Right forelimb (tissue), 1 donor: ENCODE data around the gene HOXA5.

Experiments used
- DNase-seq: peaks from one replicate; pipeline ENCODE4 v3.0.0-alpha.2; 2018

Gene HOXA5

GRCh38 chr7:27170426-27171324 lies 27.2 kb upstream of the HOXA5 start:
- DNase-seq, result no peak

DNA sequence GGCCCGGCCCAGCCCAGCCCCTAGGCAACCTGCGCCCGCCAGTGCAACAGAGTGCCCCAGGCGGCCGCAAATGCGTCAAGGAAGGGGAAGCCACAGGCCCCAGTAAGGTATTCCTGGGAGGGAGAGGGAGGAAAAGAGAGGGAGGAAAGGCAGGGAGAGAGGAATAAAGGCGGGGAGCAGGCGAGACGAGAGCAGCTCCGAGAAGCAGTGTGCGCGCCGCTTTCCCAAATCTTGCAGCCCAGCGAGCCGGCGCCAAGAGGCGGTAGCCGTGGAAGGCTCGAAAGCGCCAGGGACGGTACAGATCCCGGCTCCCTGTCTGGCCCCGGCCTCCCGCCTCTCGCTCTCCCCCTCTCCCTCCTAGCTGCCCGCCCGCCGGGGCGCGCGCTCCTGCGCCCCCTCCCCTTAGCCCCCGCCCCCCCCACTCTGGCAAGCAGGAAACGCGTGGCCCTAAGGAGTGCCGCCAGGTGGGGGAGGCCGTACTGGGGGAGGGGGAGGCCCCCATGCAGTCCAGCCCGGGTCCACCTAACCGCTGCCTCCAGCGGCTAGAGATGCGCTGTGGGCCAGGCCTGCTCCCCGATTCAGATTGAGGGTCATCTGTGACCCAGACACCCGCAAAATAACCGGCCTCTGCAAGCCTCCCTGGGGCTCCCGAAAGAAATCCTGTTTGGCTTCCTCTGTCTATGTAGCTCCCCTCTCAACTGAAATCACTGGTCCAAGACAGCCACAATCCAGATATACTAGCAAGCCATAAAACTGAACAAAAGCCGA lies 26.4 kb upstream of the HOXA5 start:
- DNase-seq, result peak; percentile 84

GRCh38 chr7:27168265-27168947 lies 24.9 kb upstream of the HOXA5 start:
- DNase-seq, result peak; percentile 87

DNA sequence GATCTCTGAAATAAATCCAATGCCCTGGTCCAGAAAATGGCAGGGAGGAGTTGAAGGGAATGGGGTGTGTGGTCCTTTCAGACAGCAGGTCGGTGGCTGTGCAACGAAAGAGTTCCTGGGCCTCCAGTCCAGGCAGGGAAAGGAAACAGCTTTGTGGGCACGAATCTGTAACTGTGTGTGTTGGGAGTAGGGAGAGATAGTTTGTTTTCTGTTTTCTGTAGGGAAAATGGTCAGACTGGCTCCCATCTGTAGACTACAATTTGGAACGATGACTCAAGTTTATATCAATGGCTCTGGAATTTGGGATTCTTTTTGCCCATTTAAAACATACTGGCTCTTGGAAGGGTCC lies 24.4 kb upstream of the HOXA5 start:
- no peak for DNase-seq

DNA sequence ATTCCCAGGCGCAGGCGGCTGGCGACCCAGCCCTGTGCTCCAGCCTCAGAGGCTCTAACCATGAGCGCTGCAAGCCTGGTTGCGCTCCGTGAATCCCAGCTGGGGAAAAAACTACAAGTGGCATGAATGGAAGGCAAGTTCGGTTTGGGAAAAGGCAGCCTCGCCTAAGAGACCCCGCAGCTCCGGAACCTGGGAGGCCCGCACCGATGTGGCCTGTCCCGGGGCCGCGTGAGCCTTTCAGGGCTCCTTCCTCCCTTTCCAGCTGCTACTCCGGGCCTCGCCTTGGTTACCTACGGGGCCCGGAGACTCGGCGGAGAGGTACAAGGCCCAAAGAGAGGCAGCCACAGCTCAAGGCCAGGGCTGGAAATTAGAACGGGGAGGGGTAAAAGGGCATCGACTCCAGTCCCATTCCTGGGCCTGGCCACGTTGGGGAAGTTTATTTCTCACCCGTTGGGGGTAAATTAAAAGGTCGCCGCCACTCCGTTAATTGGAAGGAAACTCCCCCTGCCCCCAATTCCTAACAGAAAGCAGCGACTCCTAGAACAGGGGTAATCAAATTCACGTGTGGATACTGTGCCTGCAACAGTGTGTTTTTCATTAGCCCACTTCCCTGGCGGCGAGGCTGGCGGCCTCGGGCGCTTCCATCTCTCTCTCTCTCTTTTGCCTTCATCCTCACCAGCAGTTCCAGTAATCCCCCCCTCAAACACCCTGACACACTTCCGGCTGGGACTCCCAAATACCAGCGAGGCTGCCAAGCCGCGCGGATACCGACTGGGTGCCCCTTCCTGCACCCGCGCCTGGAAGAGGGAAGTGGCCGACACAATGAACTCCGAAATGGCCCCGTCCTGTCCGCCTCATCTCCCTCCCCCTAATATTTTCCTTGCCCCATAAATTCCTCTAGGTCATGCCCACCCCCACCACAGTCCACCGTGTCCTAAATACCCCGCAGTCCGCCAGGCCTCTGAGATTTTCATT lies 23.3 kb upstream of the HOXA5 start:
- peak; percentile 79 for DNase-seq

GRCh38 chr7:27165996-27166530 lies 22.6 kb upstream of the HOXA5 start:
- DNase-seq, result peak; percentile 71

GRCh38 chr7:27165089-27165995 lies 21.9 kb upstream of the HOXA5 start, which contains the start of gene HOXA9:
Gene HOXA9 (minus strand): TSS chr7:27165537. CDS start chr7:27165457, 80 bp downstream.
- DNase-seq, result peak; percentile 90

DNA sequence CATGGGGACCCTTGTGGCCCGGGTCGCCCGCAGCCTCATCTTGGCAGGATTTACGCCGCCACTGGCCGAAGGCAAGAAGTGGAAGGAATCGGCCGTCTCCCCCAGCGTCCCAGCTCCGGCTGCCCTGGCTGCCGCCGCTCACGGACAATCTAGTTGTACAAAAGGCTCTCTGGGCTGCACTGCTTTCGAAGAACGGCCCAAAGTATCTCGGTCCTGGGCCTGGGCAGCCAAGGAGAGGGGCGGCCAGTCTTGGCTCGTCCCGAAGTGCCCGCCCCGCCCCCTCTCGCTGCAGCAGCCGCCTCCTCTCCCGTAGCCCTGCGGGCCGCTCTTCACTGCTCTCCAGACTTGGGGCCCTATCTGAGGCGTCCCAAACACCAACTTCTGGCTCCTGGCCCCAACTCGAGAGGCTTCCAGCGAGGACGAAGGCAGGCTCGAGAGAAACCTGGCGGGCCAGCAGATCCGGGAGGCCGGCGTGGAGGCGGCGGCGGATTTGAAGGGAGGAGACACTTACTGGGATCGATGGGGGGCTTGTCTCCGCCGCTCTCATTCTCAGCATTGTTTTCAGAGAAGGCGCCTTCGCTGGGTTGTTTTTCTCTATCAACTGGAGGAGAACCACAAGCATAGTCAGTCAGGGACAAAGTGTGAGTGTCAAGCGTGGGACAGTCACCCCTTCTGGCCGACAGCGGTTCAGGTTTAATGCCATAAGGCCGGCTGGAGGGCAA lies 21.0 kb upstream of the HOXA5 start:
- peak; percentile 78 for DNase-seq

- DNase-seq, result no peak
Observed at GRCh38 chr7:27164045-27164366, 20.5 kb upstream of the HOXA5 start.

DNA sequence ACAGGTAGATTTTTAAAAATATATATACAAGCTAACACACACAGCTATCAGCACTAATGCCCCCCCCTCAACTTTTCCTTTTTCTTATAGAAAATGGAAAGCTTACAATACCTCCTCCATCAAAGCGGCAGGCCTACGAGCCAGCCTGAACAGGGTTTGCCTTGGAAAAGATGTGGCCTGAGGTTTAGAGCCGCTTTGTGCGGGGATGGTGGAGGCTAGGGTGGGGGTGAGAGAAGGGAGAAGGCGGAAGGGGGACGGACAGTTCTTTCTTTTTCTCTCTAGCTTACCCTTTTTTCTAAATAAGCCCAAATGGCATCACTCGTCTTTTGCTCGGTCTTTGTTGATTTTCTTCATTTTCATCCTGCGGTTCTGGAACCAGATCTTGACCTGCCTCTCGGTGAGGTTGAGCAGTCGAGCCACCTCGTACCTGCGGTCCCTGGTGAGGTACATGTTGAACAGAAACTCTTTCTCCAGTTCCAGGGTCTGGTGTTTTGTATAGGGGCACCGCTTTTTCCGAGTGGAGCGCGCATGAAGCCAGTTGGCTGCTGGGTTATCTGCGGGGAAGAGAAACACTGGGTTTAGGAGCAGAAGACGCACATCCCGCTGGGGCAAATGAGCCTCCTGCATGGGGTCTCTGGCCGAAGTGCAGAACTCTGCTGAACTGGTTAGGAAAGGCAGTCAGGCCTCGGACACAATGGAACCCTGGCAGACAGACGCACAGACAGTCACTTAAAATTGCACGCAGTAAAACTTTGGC lies 20.0 kb upstream of the HOXA5 start:
- no peak for DNase-seq

DNA sequence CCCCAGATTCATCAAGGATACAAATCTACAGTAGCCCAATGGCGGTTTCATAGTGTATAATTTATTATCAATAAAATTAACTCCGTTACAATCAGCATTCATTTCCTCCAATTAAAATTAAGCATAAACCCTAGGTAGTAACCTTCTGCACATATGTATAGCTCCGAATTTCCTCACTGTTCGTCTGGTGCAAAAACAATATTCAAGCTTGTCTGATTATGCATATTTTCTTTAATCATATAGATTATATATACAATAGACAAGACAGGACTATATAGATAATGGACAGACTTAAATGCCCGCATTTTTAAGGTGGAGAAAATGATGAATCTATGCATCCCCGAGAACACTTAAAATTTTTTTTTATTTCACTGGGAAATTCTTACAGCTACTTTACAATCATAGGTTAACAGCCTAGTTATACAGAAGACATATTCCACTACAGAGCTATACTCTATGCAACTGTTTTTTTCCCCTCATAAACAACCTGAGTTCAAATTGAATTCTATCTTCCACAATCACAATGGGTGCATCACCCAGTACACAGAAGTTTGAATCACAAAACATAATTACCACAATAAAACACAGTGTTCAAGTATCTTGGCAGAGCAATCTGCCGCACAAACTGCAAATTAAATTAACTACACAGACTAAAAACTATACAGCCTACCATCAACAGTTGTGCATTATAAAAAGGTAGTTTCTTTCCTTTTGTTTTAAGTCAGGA lies 19.2 kb upstream of the HOXA5 start:
- DNase-seq, result no peak

GRCh38 chr7:27161721-27162560 lies 18.5 kb upstream of the HOXA5 start:
- peak; percentile 76 for DNase-seq

DNA sequence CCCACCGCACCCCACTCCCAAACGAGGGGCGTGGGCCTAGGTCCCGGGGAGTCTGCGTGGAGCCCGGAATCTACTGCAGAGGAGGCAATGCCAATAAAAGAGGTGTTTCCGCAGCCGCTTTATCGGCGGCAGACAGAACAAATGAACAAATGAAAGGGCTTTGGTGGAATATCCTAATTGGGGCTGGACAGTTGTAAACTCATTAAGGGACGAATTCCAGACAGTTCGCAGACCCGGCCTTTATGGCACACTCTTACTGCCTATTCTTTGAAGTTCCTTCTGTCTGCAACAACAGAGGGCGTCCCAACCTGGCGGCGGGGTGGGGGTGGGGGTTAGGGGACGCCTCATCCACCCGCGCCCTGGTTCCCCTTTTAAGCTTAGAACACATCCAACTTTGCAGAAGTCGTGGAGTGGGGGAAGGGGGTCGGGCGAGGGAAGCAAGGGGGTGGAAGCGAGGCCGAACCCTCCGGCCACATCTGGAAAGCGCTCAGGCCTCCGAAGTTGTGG lies 17.8 kb upstream of the HOXA5 start:
- peak; percentile 80 for DNase-seq

DNA sequence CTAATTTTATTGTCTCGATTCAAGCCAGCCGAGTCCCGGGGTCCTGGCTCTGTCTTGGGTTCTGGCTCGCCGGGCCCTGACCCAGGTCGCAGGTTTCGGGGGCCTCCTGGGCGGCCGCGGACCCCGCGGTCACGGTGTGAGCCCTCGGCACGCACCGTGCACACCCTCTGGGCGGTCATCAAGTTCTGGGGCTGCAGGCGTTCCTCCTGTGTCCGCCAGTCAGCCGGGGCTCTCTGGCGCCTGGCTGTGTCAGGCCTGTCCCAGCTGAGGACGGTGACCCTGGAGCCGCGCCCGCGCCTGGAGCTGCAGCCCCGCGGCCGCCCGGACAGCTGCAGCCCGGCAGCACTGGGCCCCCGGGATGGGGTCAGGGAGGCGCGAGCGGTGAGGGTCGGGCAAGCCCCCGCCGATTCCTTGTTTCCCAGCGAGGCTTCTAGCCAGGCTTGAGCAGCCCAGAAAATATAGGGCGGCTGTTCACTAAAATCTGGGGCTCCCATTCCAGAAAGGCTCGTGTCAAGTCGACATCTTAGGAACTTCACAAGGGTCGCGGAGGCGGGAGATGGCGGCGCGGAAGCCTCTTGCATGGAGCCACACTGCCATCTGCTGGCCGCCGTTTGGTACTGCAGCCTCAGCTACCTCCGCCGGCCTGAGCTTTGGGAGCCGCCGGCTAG lies 17.2 kb upstream of the HOXA5 start:
- peak; percentile 95 for DNase-seq

GRCh38 chr7:27160145-27160545 lies 16.7 kb upstream of the HOXA5 start:
- DNase-seq, result peak; percentile 71

- DNase-seq, result peak; percentile 39
Observed at GRCh38 chr7:27159266-27160144, 16.0 kb upstream of the HOXA5 start.
